HG02973 (cell line): ENCODE data around the gene CACNB1.
A peak's percentile ranks its signal among the peaks of the same experiment; 100 is the strongest.

ENCODE experiments used
- ATAC-seq: cut with Tn5 transposase; IDR thresholded peaks from one replicate; pipeline ENCODE4 v1.9.1; 2021; ENCODE audit warnings: moderate library complexity; ENCODE audit not compliant: unreplicated experiment

CACNB1 gene

DNA sequence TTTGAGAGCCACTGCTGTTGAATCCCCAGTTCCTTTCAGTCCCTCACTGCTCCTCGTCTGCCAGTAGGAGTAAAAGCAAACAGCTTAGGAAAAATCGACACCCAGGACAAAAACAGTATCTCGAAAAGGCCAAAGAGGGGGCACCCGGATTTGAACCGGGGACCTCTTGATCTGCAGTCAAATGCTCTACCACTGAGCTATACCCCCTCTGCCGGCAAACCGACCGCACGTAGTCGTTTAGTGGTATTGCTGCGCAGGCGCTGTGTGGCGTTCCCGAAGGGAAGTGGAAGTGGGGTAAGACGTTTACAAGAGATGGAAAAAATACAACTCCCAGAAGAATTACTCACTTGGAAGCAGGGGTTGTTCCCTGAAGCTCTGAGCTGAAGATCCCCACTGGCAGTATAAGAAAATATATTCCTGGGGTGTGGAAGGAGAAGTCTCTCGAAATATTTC is 43.8 kb downstream of the CACNB1 start:
- ATAC-seq, result peak; percentile 53

DNA sequence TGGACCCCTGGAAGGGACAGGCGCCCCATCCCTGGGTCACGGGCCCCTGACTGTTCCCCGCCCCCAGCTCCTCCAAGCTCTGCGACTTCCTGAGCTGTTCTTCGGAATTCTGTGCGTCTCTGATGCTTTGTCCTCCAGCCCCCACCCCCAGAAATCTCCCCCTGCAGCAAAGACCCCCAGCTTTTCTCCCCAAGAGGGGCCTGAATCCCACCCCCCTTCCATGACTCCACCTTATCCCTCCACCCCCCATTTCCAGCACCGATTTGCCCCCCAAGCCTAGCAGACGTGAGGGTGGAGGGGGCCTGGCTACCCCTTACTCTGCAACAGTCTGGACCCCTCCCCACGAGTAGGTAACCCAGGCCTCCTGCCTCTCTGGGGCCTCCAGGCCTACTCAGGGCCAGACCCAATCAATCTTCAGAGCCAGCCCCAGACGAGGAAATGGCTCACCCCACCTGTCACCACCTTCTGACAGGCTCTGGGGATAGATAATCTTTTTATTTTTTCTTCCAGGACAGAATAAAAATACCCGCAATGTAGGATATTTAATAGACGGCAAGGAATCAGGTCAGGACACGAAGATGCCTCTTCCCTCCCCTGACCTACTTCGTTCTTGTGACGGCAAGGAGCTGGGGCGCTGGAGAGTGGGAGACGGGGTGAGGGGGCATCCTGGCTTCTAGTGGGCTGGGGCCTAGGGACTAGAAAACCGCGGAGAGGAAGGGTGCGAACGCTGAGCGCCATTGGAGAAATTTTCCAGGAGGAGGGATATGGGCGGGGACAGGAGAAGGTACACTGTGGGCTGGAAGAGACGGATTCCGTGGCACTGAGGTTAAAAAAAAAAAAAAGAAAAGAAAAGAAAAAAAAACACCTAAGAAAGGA is 45.3 kb downstream of the CACNB1 start:
- no peak for ATAC-seq

DNA sequence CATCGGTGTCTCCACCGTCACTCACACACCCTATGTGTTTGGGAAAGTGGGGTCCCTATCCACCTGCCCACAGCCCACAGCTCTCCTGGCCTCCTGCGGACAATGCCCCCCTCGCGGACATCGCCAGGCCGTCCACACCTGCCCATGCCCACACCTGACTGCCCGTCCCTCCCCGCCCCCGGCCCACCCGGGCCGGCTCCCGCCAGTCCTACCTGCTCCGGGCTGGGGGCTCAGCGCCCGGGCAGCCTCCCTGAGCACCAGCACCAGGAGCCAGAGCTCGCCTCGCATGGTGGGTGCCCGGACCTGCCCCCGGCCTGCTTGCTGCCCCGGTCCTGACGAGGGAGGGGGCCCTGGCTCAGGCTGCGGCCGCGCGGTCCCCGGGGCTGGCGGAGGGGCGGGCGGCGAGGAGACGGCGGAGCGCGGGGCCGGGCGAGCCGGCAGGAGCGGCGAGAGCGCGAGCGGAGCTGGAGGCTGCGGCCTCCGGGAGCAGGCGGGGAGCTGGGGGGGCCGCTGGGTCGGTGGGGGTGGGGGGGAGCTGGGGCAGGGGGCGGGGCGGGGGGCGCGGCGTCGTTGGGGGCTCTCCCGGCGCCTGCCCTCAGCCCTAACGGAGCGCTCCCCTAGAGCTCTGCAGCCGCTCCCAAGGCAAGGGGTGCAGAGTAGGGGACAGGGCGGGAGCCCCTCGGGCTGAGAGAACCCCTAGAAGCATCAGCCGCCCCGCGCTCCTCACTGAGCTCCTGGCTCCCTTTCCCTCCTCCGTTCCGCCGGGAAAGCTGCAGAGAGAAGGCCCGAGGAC is 46.1 kb downstream of the CACNB1 start, which contains the start of gene PLXDC1:
PLXDC1 (minus strand) TSS at position 488 of the 793 bp plus-strand sequence; CDS start at position 288, 200 bp downstream.
- ATAC-seq, result no peak

DNA sequence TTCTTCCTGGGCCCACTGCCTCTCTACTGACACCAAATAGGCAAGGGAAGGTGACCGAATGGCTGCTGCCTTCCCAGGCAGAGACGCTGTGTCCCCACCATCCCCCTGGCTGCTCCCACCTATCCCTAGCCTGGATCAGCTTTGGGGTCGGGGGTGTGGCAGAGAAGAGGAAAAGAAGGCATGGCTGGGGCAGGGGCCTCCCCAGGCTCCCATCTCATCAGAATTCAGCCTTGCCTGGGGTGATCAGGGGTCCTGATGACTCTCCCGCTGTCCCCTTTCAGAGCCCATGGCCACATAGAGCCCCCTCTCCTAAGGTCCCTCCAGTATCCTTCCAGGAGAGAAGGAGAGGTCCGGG is 46.7 kb downstream of the CACNB1 start:
- no peak for ATAC-seq

DNA sequence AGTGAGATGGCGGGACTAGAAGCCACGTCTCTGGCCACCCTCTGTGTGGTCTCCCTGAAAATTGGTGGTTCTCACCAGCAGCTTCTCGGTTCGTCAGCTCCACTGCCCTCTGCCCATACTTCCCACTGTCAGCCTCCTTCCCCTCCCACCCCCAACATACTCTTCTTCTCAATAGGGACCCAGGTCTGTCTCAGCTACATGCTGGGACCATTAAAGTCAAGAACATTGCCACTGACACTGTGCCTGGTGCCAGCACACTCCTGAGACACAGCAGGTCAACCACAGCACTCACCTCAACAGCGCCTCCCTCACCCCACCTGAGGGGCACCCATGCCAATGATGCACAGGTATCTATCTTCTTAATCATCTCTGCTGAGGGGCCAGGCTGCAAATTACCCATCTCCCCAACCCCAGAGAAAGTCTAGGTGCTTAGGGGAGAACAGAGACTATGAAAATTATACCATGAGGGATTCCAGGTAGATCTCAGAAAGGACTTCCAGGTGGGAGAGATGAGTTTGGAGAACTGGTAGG is 47.3 kb downstream of the CACNB1 start:
- ATAC-seq, result no peak

DNA sequence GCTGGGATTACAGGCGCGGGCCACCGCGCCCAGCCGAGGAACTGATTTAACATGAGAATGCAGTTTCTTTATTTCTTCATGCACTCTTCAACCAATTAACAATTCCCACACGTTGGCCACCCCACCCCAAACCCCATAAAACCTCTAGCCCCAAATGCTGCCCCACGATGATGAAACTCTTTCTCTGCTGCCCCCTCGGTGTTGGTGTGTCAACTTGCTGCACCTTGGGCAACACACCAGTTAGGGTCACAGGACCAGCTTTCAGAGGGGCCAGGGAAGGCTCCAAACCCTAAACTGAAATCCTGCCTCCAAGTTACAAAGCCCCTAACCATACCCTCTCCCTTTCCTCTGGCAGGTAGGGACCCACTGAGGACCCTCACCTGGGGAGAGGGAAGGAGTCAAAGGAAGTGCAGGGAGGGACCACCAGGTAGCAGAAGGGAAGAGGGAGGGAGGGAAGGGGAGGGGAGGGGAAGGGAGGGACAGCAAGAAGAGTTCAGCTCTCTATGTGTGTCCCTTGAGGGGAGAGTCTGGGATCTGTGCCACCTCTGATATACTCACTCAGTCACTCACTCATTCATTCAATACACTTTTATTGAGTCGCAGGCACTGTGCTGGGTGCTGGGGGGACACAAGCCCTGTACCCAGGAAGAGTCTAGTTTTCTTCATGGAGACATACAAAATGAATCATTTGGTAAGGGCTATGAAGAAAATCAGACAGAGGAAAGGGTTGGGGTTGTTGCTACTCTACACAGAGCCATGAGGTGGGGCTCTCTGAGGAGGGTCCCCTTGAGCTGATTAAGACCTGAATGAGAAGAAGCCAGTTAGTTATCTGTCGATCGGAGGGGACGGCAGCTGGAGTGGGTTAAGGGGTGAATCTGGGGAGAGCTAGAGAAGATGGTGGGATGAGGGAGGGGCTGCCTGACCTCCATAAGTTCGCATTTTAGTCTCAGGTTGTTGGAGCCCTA is 50.0 kb downstream of the CACNB1 start:
- ATAC-seq, result no peak

DNA sequence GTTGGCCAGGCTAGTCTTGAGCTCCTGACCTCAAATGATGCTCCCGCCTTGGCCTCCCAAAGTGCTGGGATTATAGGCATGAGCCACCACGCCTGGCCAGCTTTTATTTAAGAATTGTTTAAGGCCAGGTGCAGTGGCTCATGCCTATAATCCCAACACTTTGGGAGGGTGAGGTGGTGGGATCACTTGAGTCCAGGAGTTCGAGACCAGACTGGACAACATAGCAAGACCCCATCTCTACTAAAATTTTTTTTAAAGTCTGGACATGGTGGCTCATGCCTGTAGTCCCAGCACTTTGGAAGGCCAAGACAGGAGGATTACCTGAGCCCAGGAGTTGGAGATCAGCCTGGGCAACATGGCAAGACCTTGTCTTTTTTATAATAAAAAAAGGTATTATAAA is 51.2 kb downstream of the CACNB1 start:
- no peak for ATAC-seq

DNA sequence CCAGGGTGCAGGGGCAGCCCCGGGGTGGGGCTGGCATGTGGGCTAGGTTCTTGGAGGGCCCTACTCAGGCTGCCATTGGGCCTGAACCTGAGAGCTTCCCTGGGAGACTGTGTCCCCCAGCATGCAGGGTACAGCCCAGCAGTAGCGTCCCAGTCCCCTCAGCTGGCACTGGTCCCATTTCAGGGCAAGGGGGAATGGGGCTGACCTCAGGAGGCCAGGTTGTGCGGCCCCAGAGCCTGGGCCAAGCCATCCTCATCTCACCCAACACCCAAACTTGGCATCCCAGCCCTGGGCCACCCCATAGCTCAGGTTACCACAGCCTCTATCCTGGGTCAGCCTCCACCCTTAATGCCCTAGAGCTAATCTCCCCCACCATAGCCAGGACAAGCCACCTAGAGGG is 52.3 kb downstream of the CACNB1 start:
- no peak for ATAC-seq

DNA sequence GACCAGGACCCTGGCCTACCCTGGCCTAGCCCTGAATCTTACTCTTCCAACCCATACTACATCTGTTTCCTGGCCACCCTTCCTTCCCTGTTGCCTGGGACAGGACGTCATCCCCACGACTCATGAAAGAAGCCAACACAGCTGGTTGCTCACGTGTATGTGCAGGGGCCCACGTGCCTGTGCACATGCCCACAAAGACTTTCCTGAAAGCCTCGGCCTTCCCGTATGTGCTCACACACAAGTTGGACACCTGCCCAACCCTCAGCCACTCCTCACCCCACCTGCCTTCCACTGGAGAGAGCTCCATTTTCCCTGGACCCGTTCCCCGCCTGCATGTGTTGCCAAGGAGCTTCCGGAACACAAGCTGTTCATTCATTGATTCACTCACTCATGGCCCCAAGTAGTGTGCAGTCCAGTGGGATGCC is 53.0 kb downstream of the CACNB1 start:
- no peak for ATAC-seq

DNA sequence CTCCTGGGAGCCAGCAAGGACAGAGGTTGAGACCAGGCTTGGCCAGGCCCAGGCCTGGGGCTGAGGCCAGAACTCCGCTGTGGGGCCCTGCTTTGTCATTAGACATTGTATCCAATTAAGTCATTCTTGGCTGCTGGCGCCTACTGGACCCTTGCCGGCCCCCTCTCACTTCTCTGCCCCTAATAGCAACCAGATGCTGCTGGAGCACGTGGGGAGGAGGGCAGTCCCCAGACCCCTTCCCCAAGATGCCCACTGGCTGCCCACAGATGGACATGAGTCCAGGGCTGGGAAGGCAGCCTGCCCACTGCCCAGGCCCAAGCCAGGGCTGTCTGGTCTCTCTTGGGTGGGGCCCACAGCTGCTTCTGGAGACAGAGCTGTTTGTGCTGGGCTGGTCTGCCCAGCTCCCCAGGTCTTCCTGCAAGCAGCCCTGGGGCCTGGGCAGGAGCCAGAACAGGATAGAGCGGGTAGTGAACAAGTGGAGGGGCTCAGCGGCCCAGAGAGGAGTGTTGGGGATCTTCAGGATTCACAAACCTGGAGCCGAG is 53.8 kb downstream of the CACNB1 start:
- ATAC-seq, result no peak

DNA sequence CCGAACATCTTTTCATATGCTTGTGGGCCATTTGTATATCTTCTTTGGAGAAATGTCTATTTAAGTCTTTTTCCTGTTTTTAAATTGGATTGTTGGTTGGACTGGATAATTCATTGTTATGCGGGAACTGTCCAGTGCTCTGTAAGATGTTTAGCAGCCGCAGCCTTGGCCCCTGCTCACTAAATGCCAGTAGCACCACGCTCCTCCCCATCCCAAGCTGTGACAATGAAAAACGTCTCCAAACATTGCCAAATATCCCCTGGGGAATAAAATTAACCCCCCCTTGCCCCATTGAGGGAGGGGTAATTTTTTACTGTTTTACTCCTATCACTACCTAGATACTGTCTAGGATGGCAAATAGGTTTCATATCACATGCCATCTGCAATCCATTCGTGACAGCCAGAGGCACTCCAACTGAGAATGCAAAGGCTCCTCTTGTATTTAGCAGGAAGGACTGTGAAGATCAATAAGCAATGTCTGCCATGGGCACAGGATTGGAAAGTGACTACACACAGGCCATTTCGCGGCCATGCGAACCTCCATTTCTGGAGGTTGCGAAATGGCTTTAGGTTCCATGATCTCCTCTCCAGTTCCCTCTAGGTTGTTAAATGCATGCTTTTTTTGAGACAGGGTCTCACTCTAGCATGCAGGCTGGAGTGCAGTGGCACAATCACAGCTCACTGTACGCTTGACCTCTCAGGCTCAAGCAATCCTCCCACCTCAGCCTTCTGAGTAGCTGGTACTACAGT is 55.4 kb downstream of the CACNB1 start:
- ATAC-seq, result no peak

DNA sequence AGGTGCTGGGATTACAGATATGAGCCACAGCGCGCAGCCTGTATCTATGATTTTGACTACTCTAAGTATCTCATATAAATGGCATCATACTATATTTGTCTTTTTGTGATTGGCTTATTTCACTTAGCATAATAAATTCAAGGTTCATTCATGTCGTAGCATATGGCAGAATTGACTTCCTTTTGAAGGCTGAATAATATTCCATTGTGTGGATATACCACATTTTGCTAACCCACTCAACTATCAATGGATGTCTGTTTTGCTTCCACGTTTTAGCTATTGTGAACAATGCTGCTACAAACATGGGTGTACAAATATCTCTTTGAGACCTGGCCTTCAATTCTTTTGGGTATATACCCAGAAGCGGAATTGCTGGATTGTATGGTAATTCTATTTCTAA is 56.2 kb downstream of the CACNB1 start:
- no peak for ATAC-seq

DNA sequence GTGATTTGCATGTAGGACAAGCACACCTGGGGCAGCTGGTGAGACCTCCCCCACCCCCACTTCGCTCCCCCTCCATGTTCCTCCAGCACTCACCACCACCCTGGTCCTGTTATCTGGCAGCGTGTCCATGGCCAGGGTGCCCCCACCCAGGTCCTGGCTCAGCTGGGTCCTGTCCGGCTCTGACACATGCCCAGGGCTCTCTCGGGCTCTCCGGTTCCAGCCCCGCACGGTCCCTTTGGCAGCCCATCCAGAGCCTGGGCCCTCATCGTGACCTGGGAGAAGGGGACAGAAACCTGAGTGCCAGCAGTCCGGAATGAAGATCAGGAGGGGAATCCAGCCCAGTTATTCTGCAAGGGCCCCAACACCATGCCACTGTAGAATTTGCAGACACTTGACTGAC is 57.9 kb downstream of the CACNB1 start:
- no peak for ATAC-seq

DNA sequence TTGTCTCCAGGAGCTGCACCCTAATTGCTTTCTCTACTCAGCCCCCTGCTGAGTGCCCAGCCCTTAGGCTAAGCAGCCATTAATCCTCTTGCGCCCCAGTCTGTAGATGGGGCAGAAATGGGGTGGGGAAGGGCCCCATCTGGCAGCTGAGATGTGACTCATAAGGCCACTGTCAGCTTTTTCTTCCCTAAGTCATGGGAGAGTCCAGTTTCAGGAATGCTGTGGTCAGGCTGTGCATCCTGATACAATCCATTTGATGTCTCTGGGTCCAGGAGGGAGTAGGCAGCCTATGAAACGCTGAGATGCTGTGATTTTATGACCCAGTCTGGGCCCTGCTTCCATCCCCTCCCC is 58.3 kb downstream of the CACNB1 start:
- ATAC-seq, result no peak

DNA sequence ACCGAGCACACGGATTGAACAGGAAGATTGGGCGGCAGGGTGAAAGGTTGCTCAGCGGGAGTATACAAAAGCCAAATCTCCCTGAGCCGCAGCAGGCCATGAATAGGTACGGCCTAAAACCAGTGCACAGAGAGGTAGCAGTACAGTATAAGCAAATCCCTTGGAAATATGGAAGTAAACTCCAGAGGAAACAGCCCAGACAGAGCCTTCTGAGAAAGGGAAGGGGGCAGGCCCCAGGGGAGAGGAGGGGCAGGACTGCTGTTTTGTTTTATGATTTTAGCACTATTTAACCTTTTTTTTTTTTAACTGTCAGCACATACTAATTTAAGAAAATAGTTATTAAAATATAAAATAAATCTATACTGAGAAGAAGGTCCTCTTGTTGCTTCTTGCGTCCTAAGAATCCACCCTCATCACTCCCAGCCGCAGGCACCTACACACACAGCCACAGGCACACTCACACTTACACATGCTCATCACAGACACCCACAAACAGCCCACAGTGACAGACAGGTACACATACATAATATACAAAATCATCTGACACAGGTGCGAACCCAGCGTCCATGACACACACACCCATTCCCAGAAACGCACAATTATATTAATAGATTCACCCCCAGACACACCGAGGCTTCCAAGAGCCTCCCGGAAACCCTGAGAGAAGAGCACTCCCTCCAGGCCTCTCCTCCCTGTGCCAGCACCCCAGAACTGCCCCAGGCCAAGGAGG is 58.9 kb downstream of the CACNB1 start:
- ATAC-seq, result no peak

DNA sequence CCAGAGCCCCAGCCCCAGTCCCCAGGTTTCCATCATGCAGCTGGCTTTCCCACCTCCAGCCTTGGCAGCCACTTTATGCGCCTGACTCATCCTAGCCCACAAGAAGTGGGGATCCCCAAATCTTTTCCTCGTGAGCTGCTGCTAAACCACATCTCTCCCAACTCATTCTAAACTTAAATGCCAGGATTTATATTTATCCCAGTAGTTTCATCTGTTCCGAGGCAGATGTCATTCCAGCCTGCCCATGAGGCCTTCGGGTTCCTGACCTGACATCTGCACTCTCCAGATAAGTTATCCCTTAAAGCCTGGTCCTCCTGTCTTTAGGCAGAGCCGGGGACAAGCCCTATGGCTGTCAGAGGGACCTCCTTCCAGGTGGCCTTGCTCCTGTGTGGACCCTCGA is 62.6 kb downstream of the CACNB1 start:
- no peak for ATAC-seq

DNA sequence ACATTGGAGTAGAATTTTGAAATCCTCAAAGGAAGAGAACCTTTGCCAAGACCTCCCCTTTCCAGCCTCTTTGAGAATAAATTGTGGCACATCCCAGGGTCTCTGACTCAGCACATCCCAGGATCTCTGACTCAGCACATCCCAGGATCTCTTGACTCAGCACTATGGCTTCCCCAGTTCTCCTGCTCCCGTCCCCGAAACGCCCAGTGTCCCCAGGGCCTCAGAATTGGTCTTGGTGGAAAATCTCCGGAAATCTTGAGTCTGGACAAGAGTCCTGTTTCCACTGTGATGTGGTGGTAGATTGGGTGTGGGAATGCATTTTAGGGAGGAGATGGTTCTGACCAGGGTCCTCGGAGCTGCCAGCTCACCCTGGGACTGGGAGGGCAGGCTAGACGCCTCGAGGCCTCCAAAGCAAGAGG is 65.3 kb downstream of the CACNB1 start:
- no peak for ATAC-seq

DNA sequence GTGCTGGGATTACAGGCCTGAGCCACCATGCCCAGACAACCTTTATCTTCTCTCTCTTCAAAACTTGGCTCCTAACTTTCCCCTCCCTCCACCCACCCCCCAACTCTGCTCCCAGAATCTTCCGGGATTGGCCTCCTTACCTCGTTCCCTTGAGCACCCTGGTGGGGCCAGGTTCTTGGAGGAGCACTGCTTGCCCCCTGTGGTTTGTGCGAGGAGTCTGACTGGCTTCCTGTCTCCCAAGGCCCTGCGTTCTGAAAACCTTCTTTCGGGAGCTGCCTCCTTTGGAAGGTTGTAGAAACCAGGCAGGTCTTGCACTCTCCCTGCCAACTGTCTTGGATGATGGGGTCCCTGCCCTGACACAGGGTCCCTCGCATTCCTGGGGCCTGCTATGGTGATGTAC is 65.9 kb downstream of the CACNB1 start:
- no peak for ATAC-seq

DNA sequence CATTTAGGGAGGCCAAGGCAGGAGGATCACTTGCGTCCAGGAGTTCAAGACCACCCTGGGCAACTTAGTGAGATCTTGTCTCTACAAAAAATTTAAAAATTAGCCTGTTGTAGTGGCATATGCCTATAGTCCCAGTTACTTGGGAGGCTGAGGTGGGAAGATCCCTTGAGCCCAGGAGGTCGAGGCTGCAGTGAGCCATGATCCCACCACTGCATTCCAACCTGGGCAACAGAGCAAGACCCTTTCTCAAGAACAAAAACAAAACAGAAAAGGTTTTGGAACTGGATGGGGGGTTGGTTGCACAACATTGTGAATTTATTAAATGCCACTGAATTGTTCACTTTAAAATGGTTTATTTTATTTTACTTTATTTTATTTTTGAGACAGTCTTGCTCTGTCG is 67.3 kb downstream of the CACNB1 start:
- ATAC-seq, result no peak
